GM23248 (cell line): ENCODE results near the gene PTBP1.

Experiments used
- EZH2 ChIP-seq: fragments of 200-600 bp; sonication (generic); IDR thresholded peaks from 2 replicates; pipeline ENCODE4 v1.6.1; 2018; ENCODE audit warnings: antibody characterized with exemption, mild to moderate bottlenecking; ENCODE audit not compliant: insufficient read depth, poor library complexity, severe bottlenecking
- EZH2phosphoT487 ChIP-seq: fragments of 200-600 bp; sonication (generic); IDR thresholded peaks from 2 replicates; pipeline ENCODE4 v1.6.1; 2018; ENCODE audit warnings: antibody characterized with exemption, moderate library complexity, mild to moderate bottlenecking, low read depth; ENCODE audit not compliant: insufficient read depth

DNA sequence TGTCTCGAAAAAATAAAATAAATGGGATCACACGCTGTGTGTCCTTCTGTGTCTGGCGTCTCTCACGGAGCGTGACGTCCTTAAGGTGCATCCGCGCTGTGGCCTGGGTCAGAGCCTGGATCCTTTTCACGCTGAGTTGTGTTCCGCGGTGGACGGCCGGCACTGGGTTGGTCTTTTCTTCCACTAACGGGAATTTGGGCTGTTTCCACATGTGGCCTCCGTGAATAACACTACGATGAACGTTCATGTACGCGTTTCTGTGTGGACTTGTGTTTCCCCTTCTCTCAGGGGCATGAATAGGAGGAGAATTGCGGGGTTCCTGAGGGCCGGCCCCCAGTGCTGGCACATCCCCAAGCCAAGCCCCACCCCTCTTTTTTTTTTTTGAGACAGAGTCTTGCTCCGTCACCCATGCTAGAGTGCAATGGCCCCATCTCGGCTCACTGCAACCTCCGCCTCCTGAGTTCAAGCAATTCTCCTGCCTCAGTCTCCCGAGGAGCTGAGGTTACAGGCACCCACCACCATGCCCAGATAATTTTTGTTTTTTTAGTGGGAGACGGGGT is 6.2 kb upstream of the PTBP1 start:
- TF ChIP-seq EZH2phosphoT487, result no peak
- no peak for TF ChIP-seq EZH2
